MCF 10A (cell line): ENCODE data around the gene EHD4. TPM values are rescaled to one million over a fixed set of nuclear protein-coding genes. Genes with fewer than 3 reads are reported as not detected.

Experiments
- BruUV-seq: library from RNA; stranded (reverse); fragments of 400-500 nt; replicated peaks from 2 replicates; lab custom pipeline; 2021; lab: Mats Ljungman, UMichigan
- CTCF ChIA-PET: fragments of 300-600 bp; sonication (Branson Sonifier 250); formaldehyde crosslinking; extraction: SDS; loops from one replicate; lab custom pipeline; 2021; ENCODE audit warnings: antibody characterized with exemption, inconsistent platforms; lab: Yijun Ruan, JAX
- POLR2A ChIA-PET: fragments of 300-600, 350-650 bp; sonication (Branson Sonifier 250); formaldehyde crosslinking; extraction: SDS; loops from one replicate; lab custom pipeline; 2020; ENCODE audit warnings: antibody characterized with exemption, inconsistent platforms; lab: Yijun Ruan, JAX
- DNase-seq: peaks from one replicate; pipeline ENCODE4 v3.0.0-alpha.2; 2018; ENCODE audit not compliant: unreplicated experiment
- H3K27ac Mint-ChIP-seq: one replicate; pipeline ENCODE4 v1.8.0; 2022; ENCODE audit warnings: mild to moderate bottlenecking, low read depth, mixed read lengths; ENCODE audit not compliant: unreplicated experiment
- H3K27me3 Mint-ChIP-seq: one replicate; pipeline ENCODE4 v1.8.0; 2022; ENCODE audit warnings: mixed read lengths; ENCODE audit not compliant: insufficient read depth, unreplicated experiment
- H3K36me3 Mint-ChIP-seq: one replicate; pipeline ENCODE4 v1.8.0; 2022; ENCODE audit warnings: mild to moderate bottlenecking, moderate library complexity, mixed read lengths; ENCODE audit not compliant: insufficient read depth, unreplicated experiment
- H3K4me1 Mint-ChIP-seq: one replicate; pipeline ENCODE4 v1.8.0; 2022; ENCODE audit warnings: mixed read lengths; ENCODE audit not compliant: insufficient read depth, unreplicated experiment
- H3K4me3 Mint-ChIP-seq: one replicate; pipeline ENCODE4 v1.8.0; 2022; ENCODE audit warnings: mild to moderate bottlenecking, moderate library complexity, mixed read lengths; ENCODE audit not compliant: unreplicated experiment
- H3K9me3 Mint-ChIP-seq: one replicate; pipeline ENCODE4 v1.8.0; 2022; ENCODE audit warnings: mixed read lengths; ENCODE audit not compliant: unreplicated experiment
- CTCF ChIP-seq: fragments of 200-600 bp; IDR thresholded peaks from one replicate; pipeline ENCODE4 v1.8.0; 2022; ENCODE audit warnings: antibody characterized with exemption, mild to moderate bottlenecking; ENCODE audit not compliant: unreplicated experiment
- intact Hi-C: fragments of 100-400 bp; cut with micrococcal nuclease; formaldehyde crosslinking; loops from 2 replicates; pipeline ENCODE4 v1.14.1; 2022
- total RNA-seq: library from RNA; stranded (reverse); gene quantifications from 2 replicates; pipeline ENCODE4 v1.2.3, GENCODE V29; 2022

Gene EHD4
- total RNA-seq, 1 experiment from 2014 or later = 27.1 TPM

DNA sequence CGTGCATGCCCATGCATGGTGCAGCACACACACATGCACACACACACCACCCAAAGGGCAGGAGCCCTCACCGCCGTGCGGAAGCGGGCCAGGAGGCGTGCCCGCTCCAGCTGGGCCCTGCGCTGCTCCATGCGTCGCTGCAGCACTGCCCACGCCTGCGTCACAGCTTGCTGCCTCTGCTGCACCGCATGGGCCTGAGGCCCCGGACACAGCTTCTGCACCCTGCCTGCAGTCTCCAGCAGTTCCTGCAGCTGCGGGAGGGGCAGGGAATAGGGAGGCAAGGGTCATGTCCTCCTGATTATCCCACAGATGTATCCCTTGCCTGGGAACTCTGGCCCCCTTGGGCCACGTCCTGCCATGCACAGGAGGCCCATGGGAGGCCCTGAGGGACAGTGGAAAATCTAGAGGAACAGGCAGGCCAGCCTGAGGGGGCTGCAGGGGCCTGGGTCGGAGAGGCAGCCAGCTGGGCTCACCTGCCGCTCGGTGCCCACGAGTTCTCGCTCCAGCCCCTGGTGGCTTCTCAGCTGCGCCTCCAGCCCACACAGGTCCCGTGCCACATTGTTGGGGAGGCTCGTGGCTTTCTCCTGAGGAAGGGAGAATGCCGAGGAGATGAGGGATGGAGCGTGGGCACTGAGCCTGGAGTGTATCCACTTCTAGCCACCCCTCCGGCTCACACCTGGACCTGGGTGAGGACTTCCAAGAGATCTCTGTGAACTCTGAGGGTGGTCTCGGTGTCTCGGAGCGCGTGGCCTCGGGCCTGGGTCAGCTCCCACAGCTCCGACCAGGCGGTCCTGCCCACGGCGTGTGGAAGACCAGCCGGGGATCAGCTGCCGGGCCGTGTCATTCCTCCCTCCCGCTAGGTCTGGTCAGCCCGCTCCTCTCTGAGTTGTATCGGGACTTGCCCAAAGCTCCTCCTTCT, 102.3 kb downstream of the EHD4 start:
- DNase-seq = no peak
- CTCF ChIA-PET = interaction anchor here (0.6 kb wide), 1 partner anchor 929 kb away, joined by 4 read pairs; no protein-coding TSS in a partner anchor
- BruUV-seq = no TSS peak
- H3K27ac Mint-ChIP-seq = no peak overlapping the region
- H3K27me3 Mint-ChIP-seq = no peaks in the 10 kb centered on the region
- POLR2A ChIA-PET = interaction anchor here (0.6 kb wide), 1 partner anchor 43 kb away, joined by 3 read pairs; no protein-coding TSS in a partner anchor
- no peak for TF ChIP-seq CTCF
- H3K36me3 Mint-ChIP-seq = no peaks in the 10 kb centered on the region
- intact Hi-C loops = no loop called here
- H3K9me3 Mint-ChIP-seq = no peaks in the 10 kb centered on the region
- H3K4me1 Mint-ChIP-seq = peaks cover 18% of the 10 kb centered on the region
- H3K4me3 Mint-ChIP-seq = no peak overlapping the region

DNA sequence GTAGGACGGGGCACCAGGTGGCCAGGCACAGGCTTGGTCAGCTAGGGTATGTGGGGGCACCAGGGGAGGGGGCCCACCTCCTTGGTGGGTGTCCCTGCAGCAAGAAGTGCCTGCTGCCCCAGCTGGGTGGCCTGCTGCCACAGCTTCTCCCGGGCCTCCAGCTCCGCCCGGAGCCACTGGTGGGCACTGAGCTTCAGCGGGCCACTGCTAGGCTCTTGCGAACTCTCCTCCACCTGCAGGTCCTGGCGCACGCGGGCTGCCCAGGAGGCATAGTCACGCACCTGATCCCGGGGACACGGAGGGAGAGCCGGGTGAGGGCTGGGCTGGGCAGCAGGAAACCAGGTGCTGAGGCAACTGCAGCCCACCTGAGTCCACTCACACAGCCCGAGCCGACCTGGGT, 104.0 kb downstream of the EHD4 start:
- no peaks in the 10 kb centered on the region for H3K27me3 Mint-ChIP-seq
- no peak for DNase-seq
- no peak overlapping the region for H3K4me3 Mint-ChIP-seq
- ChIA-PET CTCF (no interaction called here), POLR2A (no interaction called here)
- H3K27ac Mint-ChIP-seq = no peak overlapping the region
- peaks cover 18% of the 10 kb centered on the region for H3K4me1 Mint-ChIP-seq
- H3K9me3 Mint-ChIP-seq = no peaks in the 10 kb centered on the region
- intact Hi-C loops = no loop called here
- no peak for TF ChIP-seq CTCF
- no TSS peak for BruUV-seq
- no peaks in the 10 kb centered on the region for H3K36me3 Mint-ChIP-seq

DNA sequence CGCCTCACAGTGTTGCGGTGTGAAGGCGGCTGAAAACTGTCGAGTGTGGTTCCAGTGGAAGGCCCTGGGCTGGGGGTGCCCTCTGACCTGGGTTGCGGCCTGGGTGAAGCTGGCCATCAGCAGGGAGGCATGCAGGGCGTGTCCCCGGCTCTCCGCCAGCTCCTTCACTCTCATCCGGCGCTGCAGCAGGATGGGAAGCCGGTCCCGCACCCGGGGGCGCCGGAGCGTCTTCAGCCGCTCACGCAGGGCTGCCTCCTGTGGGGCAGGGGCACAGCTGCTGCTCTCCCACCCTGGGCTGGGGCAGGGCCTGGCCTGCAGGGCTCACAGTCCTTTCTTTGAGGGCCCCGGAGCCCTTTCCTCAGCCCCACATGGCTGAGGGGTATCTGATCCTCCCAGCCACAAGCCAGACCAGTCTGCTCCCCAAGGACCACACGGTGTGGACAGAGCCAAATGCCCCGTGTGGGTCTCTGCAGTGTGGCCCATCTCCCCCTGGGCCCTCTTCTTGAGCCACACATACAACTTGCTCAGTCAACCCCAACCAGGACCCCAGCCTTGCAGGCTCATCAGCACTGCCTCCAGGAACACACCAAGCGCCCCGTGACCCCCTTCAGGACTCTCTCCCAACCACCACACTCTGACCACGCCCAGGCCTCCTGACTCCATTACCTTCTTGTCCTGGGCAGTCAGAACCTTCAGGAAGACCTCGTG, 105.3 kb downstream of the EHD4 start:
- intact Hi-C loops = no loop called here
- H3K4me3 Mint-ChIP-seq = no peak overlapping the region
- peaks cover 9% of the 10 kb centered on the region for H3K4me1 Mint-ChIP-seq
- TF ChIP-seq CTCF = no peak
- no peaks in the 10 kb centered on the region for H3K27me3 Mint-ChIP-seq
- H3K36me3 Mint-ChIP-seq = no peaks in the 10 kb centered on the region
- POLR2A ChIA-PET = interaction anchor here (0.6 kb wide), 1 partner anchor 9 kb away, joined by 3 read pairs; no protein-coding TSS in a partner anchor
- no peak overlapping the region for H3K27ac Mint-ChIP-seq
- H3K9me3 Mint-ChIP-seq = no peaks in the 10 kb centered on the region
- BruUV-seq = no TSS peak
- DNase-seq = no peak
- CTCF ChIA-PET = interaction anchor here (0.5 kb wide), 1 partner anchor 122 kb away, joined by 3 read pairs; no protein-coding TSS in a partner anchor

DNA sequence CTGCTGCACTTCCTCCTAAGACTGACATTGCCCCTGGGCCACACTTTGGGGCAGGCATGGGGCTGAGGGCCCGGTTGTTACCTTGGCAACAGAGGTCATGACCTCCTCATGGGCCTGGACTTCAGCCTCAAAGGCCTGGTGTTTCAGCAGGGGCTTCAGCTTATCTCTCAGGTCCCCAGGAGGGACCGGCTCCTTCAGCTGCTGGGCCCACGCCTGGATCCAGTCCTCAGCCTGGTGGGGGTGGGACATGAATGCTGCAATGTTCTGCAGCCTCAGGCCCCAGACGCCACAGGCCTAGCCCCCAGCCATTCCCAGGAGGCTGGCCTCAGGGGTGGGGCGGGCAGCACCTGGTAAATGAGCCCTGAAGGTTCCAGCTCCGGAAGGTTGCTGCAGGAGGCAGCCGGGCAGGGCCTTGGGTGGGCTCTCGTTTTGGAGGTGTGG, 106.1 kb downstream of the EHD4 start:
- Mint-ChIP-seq H3K4me1 (peaks cover 9% of the 10 kb centered on the region), H3K9me3 (no peaks in the 10 kb centered on the region), H3K27ac (no peak overlapping the region), H3K36me3 (no peaks in the 10 kb centered on the region), H3K27me3 (no peaks in the 10 kb centered on the region), H3K4me3 (no peak overlapping the region)
- BruUV-seq = no TSS peak
- ChIA-PET CTCF (interaction anchor here (0.5 to 0.9 kb wide), 2 partner anchors 38 to 122 kb away, joined by 3 read pairs; no protein-coding TSS in a partner anchor), POLR2A (interaction anchor here (0.6 kb wide), 1 partner anchor 10 kb away, joined by 3 read pairs; no protein-coding TSS in a partner anchor)
- intact Hi-C loops = no loop called here
- no peak for TF ChIP-seq CTCF
- no peak for DNase-seq
